Stomach (tissue), 4 donors: ENCODE results near the gene MYBPC3.

Experiments used
- EP300 ChIP-seq: sonication (generic); formaldehyde crosslinking; IDR thresholded peaks from one replicate; pipeline ENCODE4 v1.6.1; 2017; ENCODE audit warnings: antibody characterized with exemption
- POLR2A ChIP-seq, 4 donors: fragments of 450-650 bp; IDR thresholded peaks; one replicate each; pipeline ENCODE4 v1.6.1; 2016; ENCODE audit warnings: antibody characterized with exemption in 4 of 4, control low read depth in 2 of 4, mild to moderate bottlenecking in 1 of 4, moderate library complexity in 1 of 4
- POLR2AphosphoS5 ChIP-seq, 3 donors: sonication (generic); formaldehyde crosslinking; IDR thresholded peaks; one replicate each; pipeline ENCODE4 v1.6.1; 2016; ENCODE audit warnings: antibody characterized with exemption in 3 of 3
- TF ChIP-seq, protein P1 (sequence below), 7 experiments: fragments of 450-650 bp in 4 of 7; fragments of 200-600 bp in 3 of 7; sonication (generic) in 3 of 7; IDR thresholded peaks; one replicate each; pipeline ENCODE4 v1.5.1; 2016 to 2019; ENCODE audit warnings: antibody characterized with exemption in 7 of 7, control low read depth in 2 of 7, mild to moderate bottlenecking in 1 of 7

DNA sequence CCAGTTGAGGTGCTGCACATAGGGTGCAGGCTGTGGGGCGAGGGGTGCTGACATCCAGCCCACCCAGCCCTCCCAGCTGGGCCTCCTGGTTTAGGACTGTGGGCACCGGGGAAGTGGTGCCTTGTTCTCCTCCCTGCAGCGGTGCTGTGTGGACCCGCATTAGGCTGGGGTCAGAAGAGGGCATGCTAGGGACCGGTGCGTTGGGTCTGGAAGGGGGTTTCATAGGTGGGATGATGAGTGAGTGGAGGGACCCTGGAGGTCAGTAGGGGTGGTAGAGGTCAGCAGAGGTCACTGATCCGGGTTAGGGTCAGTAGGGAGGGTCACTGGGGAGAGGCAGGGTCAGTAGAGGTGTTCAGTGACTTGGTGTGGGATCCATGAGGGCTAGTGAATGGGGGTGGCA is 6.7 kb upstream of the MYBPC3 start:
- TF ChIP-seq, protein P1, sequence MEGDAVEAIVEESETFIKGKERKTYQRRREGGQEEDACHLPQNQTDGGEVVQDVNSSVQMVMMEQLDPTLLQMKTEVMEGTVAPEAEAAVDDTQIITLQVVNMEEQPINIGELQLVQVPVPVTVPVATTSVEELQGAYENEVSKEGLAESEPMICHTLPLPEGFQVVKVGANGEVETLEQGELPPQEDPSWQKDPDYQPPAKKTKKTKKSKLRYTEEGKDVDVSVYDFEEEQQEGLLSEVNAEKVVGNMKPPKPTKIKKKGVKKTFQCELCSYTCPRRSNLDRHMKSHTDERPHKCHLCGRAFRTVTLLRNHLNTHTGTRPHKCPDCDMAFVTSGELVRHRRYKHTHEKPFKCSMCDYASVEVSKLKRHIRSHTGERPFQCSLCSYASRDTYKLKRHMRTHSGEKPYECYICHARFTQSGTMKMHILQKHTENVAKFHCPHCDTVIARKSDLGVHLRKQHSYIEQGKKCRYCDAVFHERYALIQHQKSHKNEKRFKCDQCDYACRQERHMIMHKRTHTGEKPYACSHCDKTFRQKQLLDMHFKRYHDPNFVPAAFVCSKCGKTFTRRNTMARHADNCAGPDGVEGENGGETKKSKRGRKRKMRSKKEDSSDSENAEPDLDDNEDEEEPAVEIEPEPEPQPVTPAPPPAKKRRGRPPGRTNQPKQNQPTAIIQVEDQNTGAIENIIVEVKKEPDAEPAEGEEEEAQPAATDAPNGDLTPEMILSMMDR (IDR thresholded peaks at IDR 0.05): no peak
- TF ChIP-seq POLR2AphosphoS5 (IDR thresholded peaks at IDR 0.05) (no peak), POLR2A (IDR thresholded peaks at IDR 0.05) (no peak), EP300 (no peak)
